Gastrocnemius medialis (tissue), 4 donors: Measurements from ENCODE around the gene PIKFYVE.

Experiments used
- POLR2A ChIP-seq, 2 donors: fragments of 450-650 bp; IDR thresholded peaks; one replicate each; pipeline ENCODE4 v1.6.1; 2017; ENCODE audit warnings: antibody characterized with exemption in 2 of 2, mild to moderate bottlenecking in 2 of 2, moderate library complexity in 2 of 2
- TF ChIP-seq, protein P1 (sequence below), 5 experiments: fragments of 450-650 bp in 3 of 5; fragments of 200-600 bp in 2 of 5; sonication (generic) in 2 of 5; IDR thresholded peaks in 4 of 5; conservative IDR thresholded peaks in 1 of 5; 1 replicate in 4 of 5; 2 replicates in 1 of 5; pipeline ENCODE4 v1.5.1; 2016 to 2019; ENCODE audit warnings: antibody characterized with exemption in 5 of 5, mild to moderate bottlenecking in 3 of 5, moderate library complexity in 3 of 5

GRCh38 chr2:208265371-208265800 is 669 bp upstream of the PIKFYVE start:
- TF ChIP-seq, protein P1, sequence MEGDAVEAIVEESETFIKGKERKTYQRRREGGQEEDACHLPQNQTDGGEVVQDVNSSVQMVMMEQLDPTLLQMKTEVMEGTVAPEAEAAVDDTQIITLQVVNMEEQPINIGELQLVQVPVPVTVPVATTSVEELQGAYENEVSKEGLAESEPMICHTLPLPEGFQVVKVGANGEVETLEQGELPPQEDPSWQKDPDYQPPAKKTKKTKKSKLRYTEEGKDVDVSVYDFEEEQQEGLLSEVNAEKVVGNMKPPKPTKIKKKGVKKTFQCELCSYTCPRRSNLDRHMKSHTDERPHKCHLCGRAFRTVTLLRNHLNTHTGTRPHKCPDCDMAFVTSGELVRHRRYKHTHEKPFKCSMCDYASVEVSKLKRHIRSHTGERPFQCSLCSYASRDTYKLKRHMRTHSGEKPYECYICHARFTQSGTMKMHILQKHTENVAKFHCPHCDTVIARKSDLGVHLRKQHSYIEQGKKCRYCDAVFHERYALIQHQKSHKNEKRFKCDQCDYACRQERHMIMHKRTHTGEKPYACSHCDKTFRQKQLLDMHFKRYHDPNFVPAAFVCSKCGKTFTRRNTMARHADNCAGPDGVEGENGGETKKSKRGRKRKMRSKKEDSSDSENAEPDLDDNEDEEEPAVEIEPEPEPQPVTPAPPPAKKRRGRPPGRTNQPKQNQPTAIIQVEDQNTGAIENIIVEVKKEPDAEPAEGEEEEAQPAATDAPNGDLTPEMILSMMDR (IDR thresholded peaks at IDR 0.05 in 4 of 5, conservative IDR thresholded peaks at IDR 0.05 in 1 of 5), result no peak
- TF ChIP-seq POLR2A (IDR thresholded peaks at IDR 0.05), result no peak
